H1 (cell line): ENCODE data around the gene TREM1. TPM values are rescaled to one million over a fixed set of nuclear protein-coding genes. Genes with fewer than 3 reads are reported as not detected.

Experiments
- CHD7 ChIP-seq: fragments of 300-600 bp; sonication (generic); IDR thresholded peaks from 2 replicates; pipeline ENCODE4 v1.7.1; 2012; ENCODE audit warnings: low read length, moderate library complexity, mild to moderate bottlenecking, inconsistent platforms; ENCODE audit not compliant: insufficient replicate concordance
- HDAC6 ChIP-seq: IDR thresholded peaks from one replicate; pipeline ENCODE4 v1.7.1; 2012; ENCODE audit warnings: low read depth, mild to moderate bottlenecking, inconsistent platforms, low read length, moderate library complexity
- JUN ChIP-seq: IDR thresholded peaks from 2 replicates; pipeline ENCODE4 v1.6.1; 2011; ENCODE audit warnings: low read depth, mild to moderate bottlenecking, improper control_type of control experiment, low read length
- NRF1 ChIP-seq: IDR thresholded peaks from 2 replicates; pipeline ENCODE4 v1.6.1; 2011; ENCODE audit warnings: mild to moderate bottlenecking, low read depth, low read length, improper control_type of control experiment
- TAF7 ChIP-seq: optimal IDR thresholded peaks from 2 replicates; pipeline ENCODE3; 2011; ENCODE audit warnings: low read depth, mild to moderate bottlenecking, inconsistent platforms, low read length, moderate library complexity, borderline replicate concordance
- polyA plus RNA-seq, 7 experiments: library from polyadenylated mRNA; depleted of rRNA in 3 of 7; stranded (reverse) in 5 of 7; unstranded in 2 of 7; fragments of >200 nt in 5 of 7; fragments of 200-250 nt in 2 of 7; gene quantifications; 1 replicate in 5 of 7; 2 replicates in 1 of 7; 4 replicates in 1 of 7; pipeline versions ENCODE4 v1.2.1 to v1.2.3, GENCODE V29; 2011 to 2013; ENCODE audit warnings: missing spikeins in 2 of 7, mixed read lengths in 2 of 7
- total RNA-seq: library from RNA; stranded (reverse); fragmentation: NEBNext Ultra II Directional; extraction: Animal tissue kit (Norgen Biotek cat#: 25700); gene quantifications from 2 replicates; pipeline ENCODE4 v1.2.1, GENCODE V29; 2021

The TREM1 gene
- total and polyA plus RNA-seq, 2 of the 8 experiments (the other 6 are each of a cell fraction or from before 2014, with no cell fraction given) = not detected

- TF ChIP-seq CHD7 = no peak
- TF ChIP-seq HDAC6 = no peak
- TF ChIP-seq TAF7 = no peak
- TF ChIP-seq JUN = no peak
- no peak for TF ChIP-seq NRF1
These were observed 30.1 kb downstream of the TREM1 start (continued) for GRCh38 chr6:41256383-41256782.
